Measurements from ENCODE around the gene L3MBTL3.

GRCh38 chr6:130158056-130158455 is 139.7 kb downstream of the L3MBTL3 start:
- TF ChIP-seq CTCF (IDR thresholded peaks at IDR 0.05), result no peak
- TF ChIP-seq EP300 (IDR thresholded peaks at IDR 0.05), result no peak
